Body of pancreas (tissue), 4 donors: ENCODE measurements around the gene STX2. TPM values are rescaled to one million over a fixed set of nuclear protein-coding genes. Genes with fewer than 3 reads are reported as not detected.

Experiments used
- ATAC-seq: fragments of 150-250 bp; one replicate; pipeline ENCODE4 v1.9.1; 2016
- DNase-seq, 4 donors: peaks; one replicate each; pipeline ENCODE4 v3.0.0-alpha.2; 2019
- H3K27ac ChIP-seq, 4 donors: fragments of 200-600 bp; sonication (generic); 1 replicate in 3 of 4; 2 replicates in 1 of 4; pipeline versions ENCODE4 v1.5.1 to v1.6.1; 2016 to 2019; ENCODE audit warnings: mild to moderate bottlenecking in 1 of 4, mixed read lengths in 1 of 4, moderate library complexity in 1 of 4
- H3K27me3 ChIP-seq, 2 donors: fragments of 200-600 bp; sonication (generic); one replicate each; pipeline ENCODE4 v1.6.0; 2016; ENCODE audit warnings: mild to moderate bottlenecking in 1 of 2
- H3K36me3 ChIP-seq, 2 donors: fragments of 200-600 bp; sonication (generic); replicated peaks in 1 of 2; 2 replicates each; pipeline ENCODE4 v1.5.1; 2016; ENCODE audit warnings: low read depth in 2 of 2; ENCODE audit not compliant: insufficient read depth in 1 of 2
- H3K4me1 ChIP-seq: fragments of 200-600 bp; sonication (generic); one replicate; pipeline ENCODE4 v1.6.0; 2016
- H3K4me3 ChIP-seq, 2 donors: fragments of 200-600 bp; sonication (generic); 1 replicate in 1 of 2; 2 replicates in 1 of 2; pipeline ENCODE4 v1.5.1; 2016 to 2019
- H3K9me3 ChIP-seq, 3 donors: fragments of 200-600 bp; sonication (generic); 1 replicate in 2 of 3; 2 replicates in 1 of 3; pipeline ENCODE4 v1.5.1; 2016
- CTCF ChIP-seq, 7 experiments: fragments of 450-650 bp in 4 of 7; fragments of 200-600 bp in 3 of 7; sonication (generic) in 3 of 7; IDR thresholded peaks; one replicate each; pipeline ENCODE4 v1.5.1; 2016 to 2019; ENCODE audit warnings: antibody characterized with exemption in 7 of 7
- POLR2A ChIP-seq, 3 donors: fragments of 450-650 bp; IDR thresholded peaks; one replicate each; pipeline ENCODE4 v1.6.1; 2016; ENCODE audit warnings: antibody characterized with exemption in 3 of 3, mild to moderate bottlenecking in 2 of 3
- WGBS, 2 donors: methylation state at CpG; one replicate each; pipeline ENCODE4 v1.1.5; 2017; 5-methylcytosine and 5-hydroxymethylcytosine counted together
- intact Hi-C: fragments of 100-400 bp; cut with DNase I; formaldehyde crosslinking; loops from one replicate; pipeline ENCODE4 v1.15.1; 2023
- total RNA-seq, 2 donors: library from RNA; depleted of rRNA; stranded (reverse); fragments of >200 nt; gene quantifications; one replicate each; pipeline ENCODE4 v1.1.0, GENCODE V29; 2016

The STX2 gene
- total RNA-seq, 2 donors from 2014 or later, result 17.1 to 18.8 TPM

- no peak overlapping the region for H3K27ac ChIP-seq
- 6% methylated on average over 13 of the region's 13 CpGs for WGBS, 2 donors
- H3K4me1 ChIP-seq, result peaks cover 6% of the 10 kb centered on the region
- intact Hi-C loops, result no loop called here
- peak; percentile 80 for ATAC-seq
- H3K4me3 ChIP-seq, result no peak overlapping the region
- H3K36me3 ChIP-seq, result no peaks in the 10 kb centered on the region
- peak; percentile 73 to 83 (median 78) for DNase-seq
- no peaks in the 10 kb centered on the region for H3K9me3 ChIP-seq
- TF ChIP-seq POLR2A (IDR thresholded peaks at IDR 0.05) (no peak), CTCF (IDR thresholded peaks at IDR 0.05) (peak; percentile 52 to 78 (median 75))
- no peaks in the 10 kb centered on the region for H3K27me3 ChIP-seq
Observed at GRCh38 chr12:130747867-130748740, 90.9 kb downstream of the STX2 start.

DNA sequence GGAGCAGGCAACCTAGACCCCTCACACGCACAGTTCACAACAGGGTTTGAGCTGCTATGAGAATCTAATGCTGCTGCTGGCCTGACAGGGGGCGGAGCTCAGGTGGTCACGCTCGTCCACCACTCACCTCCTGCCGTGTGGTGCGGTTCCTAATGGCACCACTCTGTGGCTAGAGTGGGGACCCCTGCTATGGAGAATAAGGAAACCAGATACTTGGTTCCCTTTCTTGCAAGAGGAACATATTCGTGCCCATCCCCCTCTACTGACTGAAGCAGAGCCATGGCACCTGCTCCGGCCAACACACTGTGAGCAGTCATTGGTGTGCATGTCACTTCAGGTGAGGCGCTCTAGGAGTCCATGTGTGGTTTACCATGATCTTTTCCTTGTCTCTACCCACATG lies 92.5 kb downstream of the STX2 start:
- Histone ChIP-seq H3K9me3 (no peaks in the 10 kb centered on the region), H3K36me3 (no peaks in the 10 kb centered on the region), H3K27me3 (no peaks in the 10 kb centered on the region), H3K27ac (no peak overlapping the region), H3K4me3 (no peak overlapping the region), H3K4me1 (peaks cover 6% of the 10 kb centered on the region)
- DNase-seq (no peak), ATAC-seq (no peak)
- intact Hi-C loops, result no loop called here
- 59 to 66% methylated on average over 3 to 9 of the region's 9 CpGs for WGBS, 2 donors
- TF ChIP-seq POLR2A (IDR thresholded peaks at IDR 0.05) (no peak), CTCF (IDR thresholded peaks at IDR 0.05) (no peak)

DNA sequence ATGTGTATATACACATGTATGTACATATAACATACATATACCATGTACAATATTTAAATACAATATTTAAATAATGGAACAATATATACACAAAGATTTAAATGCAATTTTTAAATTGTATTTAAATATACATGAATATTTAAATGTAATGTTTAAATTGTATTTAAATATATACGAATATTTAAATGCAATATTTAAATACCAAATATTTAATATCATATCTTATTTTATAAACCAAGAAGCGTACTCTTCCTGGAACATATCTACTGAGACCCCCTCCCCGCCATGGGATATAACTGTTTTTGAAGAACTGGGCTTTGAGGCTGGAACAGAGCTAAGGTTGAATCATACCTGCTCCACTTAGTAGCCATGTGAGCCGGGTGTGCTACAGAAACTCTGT lies 93.1 kb downstream of the STX2 start:
- Histone ChIP-seq H3K36me3 (no peaks in the 10 kb centered on the region), H3K4me3 (no peak overlapping the region), H3K9me3 (no peaks in the 10 kb centered on the region), H3K4me1 (peaks cover 6% of the 10 kb centered on the region), H3K27ac (no peak overlapping the region), H3K27me3 (no peaks in the 10 kb centered on the region)
- ATAC-seq (no peak), DNase-seq (no peak)
- WGBS, 2 donors, result 64 to 75% methylated on average over 4 of the region's 4 CpGs
- intact Hi-C loops, result no loop called here
- TF ChIP-seq CTCF (IDR thresholded peaks at IDR 0.05) (no peak), POLR2A (IDR thresholded peaks at IDR 0.05) (no peak)

- DNase-seq (no peak), ATAC-seq (no peak)
- intact Hi-C loops, result no loop called here
- Histone ChIP-seq H3K27me3 (no peaks in the 10 kb centered on the region), H3K4me3 (no peak overlapping the region), H3K36me3 (no peaks in the 10 kb centered on the region), H3K27ac (no peak overlapping the region), H3K9me3 (no peaks in the 10 kb centered on the region), H3K4me1 (peaks cover 6% of the 10 kb centered on the region)
- no peak for TF ChIP-seq POLR2A (IDR thresholded peaks at IDR 0.05)
- no peak for TF ChIP-seq CTCF (IDR thresholded peaks at IDR 0.05)
- WGBS, 2 donors, result 59 to 79% methylated on average over 3 to 5 of the region's 5 CpGs
Observed at GRCh38 chr12:130744274-130744673, 94.8 kb downstream of the STX2 start.

- 70 to 74% methylated on average over 5 of the region's 5 CpGs for WGBS, 2 donors
- Histone ChIP-seq H3K27ac (no peak overlapping the region), H3K27me3 (no peaks in the 10 kb centered on the region), H3K4me3 (no peak overlapping the region), H3K36me3 (no peaks in the 10 kb centered on the region), H3K9me3 (no peaks in the 10 kb centered on the region), H3K4me1 (peaks cover 6% of the 10 kb centered on the region)
- ATAC-seq, result no peak
- intact Hi-C loops, result no loop called here
- no peak for DNase-seq
- TF ChIP-seq CTCF (IDR thresholded peaks at IDR 0.05) (no peak), POLR2A (IDR thresholded peaks at IDR 0.05) (no peak)
Observed at GRCh38 chr12:130743606-130744005, 95.4 kb downstream of the STX2 start.
